ENCODE results near the gene FAM241A. TPM values are rescaled to one million over a fixed set of nuclear protein-coding genes. Genes with fewer than 3 reads are reported as not detected.

Gene FAM241A
- total and polyA plus RNA-seq, 2 of the 13 experiments (the other 11 are each of a cell fraction or from before 2014, with no cell fraction given) = 0.61 to 0.69 TPM

DNA sequence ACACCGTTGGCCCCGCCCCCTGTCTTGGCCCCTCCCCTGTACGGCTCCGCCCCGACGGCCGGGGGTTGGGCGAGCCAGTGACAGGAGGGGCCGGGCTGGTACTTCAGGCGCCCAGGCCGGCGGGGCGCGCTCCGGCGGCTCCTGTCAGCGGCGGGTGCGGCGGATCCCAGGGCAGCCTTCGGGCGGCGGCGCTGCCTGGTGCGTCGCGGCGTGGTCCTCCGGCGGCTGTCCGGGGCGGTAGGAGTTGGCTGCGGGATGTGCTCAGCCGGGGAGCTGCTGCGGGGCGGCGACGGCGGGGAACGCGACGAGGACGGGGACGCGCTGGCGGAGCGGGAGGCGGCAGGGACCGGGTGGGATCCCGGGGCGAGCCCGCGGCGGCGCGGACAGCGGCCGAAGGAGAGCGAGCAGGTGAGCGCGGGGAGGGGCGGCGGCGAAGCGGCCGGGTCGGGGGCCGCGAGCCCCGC is at the start of gene FAM241A (continued):
- no peak for TF ChIP-seq ZBTB40 (IDR thresholded peaks at IDR 0.05)
- 0 out of 2 replicates have a peak, but pooled peaks have one; percentile 19 for TF ChIP-seq ZBTB40 (CRISPR knock-in tag; IDR thresholded peaks at IDR 0.05)
- TF ChIP-seq HMGXB4 (CRISPR knock-in tag; IDR thresholded peaks at IDR 0.05; ENCODE audit: borderline replicate concordance in 1 of 2, low read depth in 1 of 2) = peak in 1 of 2 experiments; percentile 15; a peak in 2 of 4 replicates
- TF ChIP-seq MAF1 (CRISPR knock-in tag; IDR thresholded peaks at IDR 0.05; ENCODE audit: borderline replicate concordance) = no peak
- TF ChIP-seq BRF2 (CRISPR knock-in tag; IDR thresholded peaks at IDR 0.05) = no peak
- no peak for TF ChIP-seq ZNF326 (CRISPR knock-in tag; IDR thresholded peaks at IDR 0.05; ENCODE audit: borderline replicate concordance)
- TF ChIP-seq ZNF331 (CRISPR knock-in tag; IDR thresholded peaks at IDR 0.05) = 0 out of 2 replicates have a peak, but pooled peaks have one; percentile 29
- no peak for TF ChIP-seq RXRA (CRISPR knock-in tag; IDR thresholded peaks at IDR 0.05)
- 0 out of 3 replicates have a peak, but pooled peaks have one; percentile 51 for TF ChIP-seq MXI1 (IDR thresholded peaks at IDR 0.05; ENCODE audit: borderline replicate concordance, low read depth, low read length)
- TF ChIP-seq, protein P1, sequence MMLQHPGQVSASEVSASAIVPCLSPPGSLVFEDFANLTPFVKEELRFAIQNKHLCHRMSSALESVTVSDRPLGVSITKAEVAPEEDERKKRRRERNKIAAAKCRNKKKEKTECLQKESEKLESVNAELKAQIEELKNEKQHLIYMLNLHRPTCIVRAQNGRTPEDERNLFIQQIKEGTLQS (CRISPR knock-in tag; IDR thresholded peaks at IDR 0.05) = 0 out of 2 replicates have a peak, but pooled peaks have one; percentile 10
- TF ChIP-seq RELA (CRISPR knock-in tag; IDR thresholded peaks at IDR 0.05) = 0 out of 2 replicates have a peak, but pooled peaks have one; percentile 61
- 0 out of 2 replicates have a peak, but pooled peaks have one; percentile 13 for TF ChIP-seq MXD1 (CRISPR knock-in tag; IDR thresholded peaks at IDR 0.05)
- TF ChIP-seq RAD21 (CRISPR knock-in tag; IDR thresholded peaks at IDR 0.05) = peak; percentile 43; the same call in 1 of the 2 replicates
- no peak for TF ChIP-seq NFATC3 (CRISPR knock-in tag; IDR thresholded peaks at IDR 0.05)

Data from HepG2 (cell line).